HG03095 (cell line): ENCODE results near the gene TEX264.

Source experiments
- ATAC-seq: cut with Tn5 transposase; IDR thresholded peaks from one replicate; pipeline ENCODE4 v1.9.1; 2021; ENCODE audit warnings: moderate library complexity; ENCODE audit not compliant: unreplicated experiment

Gene TEX264

GRCh38 chr3:51747840-51748239 is 76.8 kb downstream of the TEX264 start:
- no peak for ATAC-seq

GRCh38 chr3:51748327-51748726 is 77.3 kb downstream of the TEX264 start:
- no peak for ATAC-seq

- ATAC-seq, result no peak
Observed at GRCh38 chr3:51750878-51751277, 79.8 kb downstream of the TEX264 start.

- no peak for ATAC-seq
Observed at GRCh38 chr3:51751287-51751686, 80.2 kb downstream of the TEX264 start.
